LNCaP clone FGC (cell line): ENCODE data around the gene ATP6V0E2.

ENCODE experiments used
- DNase-seq: peaks from one replicate; pipeline ENCODE4 v3.0.0-alpha.2; 2011; ENCODE audit warnings: low read depth
- H3K4me3 ChIP-seq: 2 replicates; pipeline ENCODE4 v1.5.1; 2011; ENCODE audit warnings: mild to moderate bottlenecking, low read depth, low read length, control low read depth
- CTCF ChIP-seq: IDR thresholded peaks from 2 replicates; pipeline ENCODE4 v1.5.1; 2012; ENCODE audit warnings: mild to moderate bottlenecking; ENCODE audit not compliant: control insufficient read depth, insufficient read depth; ENCODE audit errors: extremely low read depth

Gene ATP6V0E2

DNA sequence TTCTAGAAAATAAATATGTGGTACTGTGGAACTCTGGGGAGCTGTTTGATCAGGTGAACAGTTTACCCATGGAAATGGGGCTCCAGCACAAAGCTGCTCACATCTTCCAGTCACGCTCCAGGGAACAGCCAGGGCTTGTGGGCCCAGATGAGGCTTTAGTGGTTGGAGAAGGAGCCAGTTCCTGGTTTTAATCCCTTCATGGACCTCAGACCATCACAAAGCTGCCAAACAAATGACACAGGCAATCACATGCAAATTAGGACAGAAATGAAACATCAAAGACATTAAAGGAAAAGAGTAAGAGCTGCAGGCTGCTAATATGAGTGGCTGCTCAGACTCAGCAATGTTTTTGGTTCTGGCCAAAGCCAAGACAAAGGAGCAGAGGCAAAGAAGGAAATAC, 2.2 kb upstream of the ATP6V0E2 start:
- H3K4me3 ChIP-seq = no peak overlapping the region
- no peak for TF ChIP-seq CTCF
- DNase-seq = no peak

DNA sequence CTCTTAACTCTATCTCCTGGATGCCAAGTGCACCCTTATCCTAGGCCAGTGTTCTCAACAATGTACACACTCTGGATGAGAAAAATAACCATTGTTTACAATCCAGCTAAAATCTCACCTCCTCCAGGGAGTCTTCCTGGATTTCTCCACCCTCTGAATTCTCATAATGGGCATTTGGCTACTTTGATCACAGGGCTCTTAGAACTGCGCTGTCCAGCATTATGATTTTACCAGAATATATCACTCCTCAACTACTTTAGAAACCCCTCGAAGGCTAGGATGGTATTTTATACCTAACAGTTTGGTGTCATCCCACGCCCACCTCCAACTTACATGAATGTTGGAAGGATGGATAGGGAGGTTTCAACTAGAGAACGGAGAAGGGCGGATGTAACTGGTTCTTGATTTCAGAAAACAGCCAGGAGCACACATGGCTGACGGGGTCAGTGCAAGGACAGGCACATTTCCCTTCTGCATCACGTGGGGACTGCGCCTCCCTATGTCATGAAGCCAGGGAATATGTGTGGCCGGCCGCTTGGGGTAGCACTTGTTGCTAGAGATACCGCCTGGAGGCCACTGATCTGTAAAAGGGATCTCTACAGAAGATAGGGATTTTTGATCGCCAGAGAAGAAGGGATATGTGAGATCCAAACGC, 1.2 kb upstream of the ATP6V0E2 start:
- H3K4me3 ChIP-seq = peak overlapping the region; percentile 94
- TF ChIP-seq CTCF = peak; percentile 20; the same call in 1 of the 2 replicates
- DNase-seq = peak; percentile 51

DNA sequence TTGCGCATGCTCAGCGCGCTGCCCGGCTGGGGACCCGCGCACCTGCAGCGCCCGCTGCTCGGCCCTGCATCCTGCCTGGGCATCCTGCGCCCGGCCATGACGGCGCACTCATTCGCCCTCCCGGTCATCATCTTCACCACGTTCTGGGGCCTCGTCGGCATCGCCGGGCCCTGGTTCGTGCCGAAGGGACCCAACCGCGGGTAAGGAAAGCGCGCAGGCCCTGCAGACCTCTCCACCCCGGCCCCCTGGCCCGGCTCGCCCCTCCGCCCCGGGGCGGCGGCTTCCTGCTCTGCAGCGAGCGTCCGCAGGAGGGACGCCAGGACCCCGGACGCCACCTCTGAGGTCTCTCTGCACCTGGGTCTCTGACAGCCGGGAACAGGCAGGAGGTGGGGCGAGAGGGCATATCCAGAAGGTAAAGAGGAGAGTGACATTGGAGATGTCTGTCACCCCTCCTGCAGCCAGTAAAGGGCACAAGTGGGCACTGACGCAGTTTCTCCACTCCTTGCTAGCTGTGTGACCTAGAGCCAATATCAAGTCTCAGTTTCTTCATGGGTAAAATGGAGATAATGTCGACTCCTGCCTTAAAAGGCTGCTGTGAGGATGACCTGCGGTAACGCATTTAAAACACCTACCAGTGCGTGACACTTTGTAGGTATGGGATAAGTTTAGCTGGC, 338 bp downstream of the ATP6V0E2 start:
- H3K4me3 ChIP-seq = peak overlapping the region; percentile 94
- no peak for TF ChIP-seq CTCF
- no peak for DNase-seq

GRCh38 chr7:149874644-149875028, 867 bp downstream of the ATP6V0E2 start:
- TF ChIP-seq CTCF = no peak
- H3K4me3 ChIP-seq = peak overlapping the region; percentile 94
- peak; percentile 57 for DNase-seq

- peak overlapping the region; percentile 94 for H3K4me3 ChIP-seq
- no peak for TF ChIP-seq CTCF
- DNase-seq = no peak
These were observed 1.6 kb downstream of the ATP6V0E2 start for GRCh38 chr7:149875396-149875795.

GRCh38 chr7:149877890-149878522, 4.2 kb downstream of the ATP6V0E2 start:
- no peak for TF ChIP-seq CTCF
- DNase-seq = no peak
- no peak overlapping the region for H3K4me3 ChIP-seq
